C4-2B (cell line): ENCODE measurements around the gene SUGP1.

ENCODE experiments used
- ZFX ChIP-seq: fragments of 450-650 bp; IDR thresholded peaks from 2 replicates; pipeline ENCODE4 v1.6.1; 2017
- TF ChIP-seq, protein P1 (sequence below): fragments of 450-650 bp; conservative IDR thresholded peaks from 2 replicates; pipeline ENCODE4 v1.5.1; 2017; ENCODE audit warnings: mild to moderate bottlenecking

GRCh38 chr19:19297759-19298158, 22.6 kb downstream of the SUGP1 start:
- TF ChIP-seq, protein P1, sequence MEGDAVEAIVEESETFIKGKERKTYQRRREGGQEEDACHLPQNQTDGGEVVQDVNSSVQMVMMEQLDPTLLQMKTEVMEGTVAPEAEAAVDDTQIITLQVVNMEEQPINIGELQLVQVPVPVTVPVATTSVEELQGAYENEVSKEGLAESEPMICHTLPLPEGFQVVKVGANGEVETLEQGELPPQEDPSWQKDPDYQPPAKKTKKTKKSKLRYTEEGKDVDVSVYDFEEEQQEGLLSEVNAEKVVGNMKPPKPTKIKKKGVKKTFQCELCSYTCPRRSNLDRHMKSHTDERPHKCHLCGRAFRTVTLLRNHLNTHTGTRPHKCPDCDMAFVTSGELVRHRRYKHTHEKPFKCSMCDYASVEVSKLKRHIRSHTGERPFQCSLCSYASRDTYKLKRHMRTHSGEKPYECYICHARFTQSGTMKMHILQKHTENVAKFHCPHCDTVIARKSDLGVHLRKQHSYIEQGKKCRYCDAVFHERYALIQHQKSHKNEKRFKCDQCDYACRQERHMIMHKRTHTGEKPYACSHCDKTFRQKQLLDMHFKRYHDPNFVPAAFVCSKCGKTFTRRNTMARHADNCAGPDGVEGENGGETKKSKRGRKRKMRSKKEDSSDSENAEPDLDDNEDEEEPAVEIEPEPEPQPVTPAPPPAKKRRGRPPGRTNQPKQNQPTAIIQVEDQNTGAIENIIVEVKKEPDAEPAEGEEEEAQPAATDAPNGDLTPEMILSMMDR = no peak
- no peak for TF ChIP-seq ZFX
